ENCODE results near the gene DMKN. TPM values are rescaled to one million over a fixed set of nuclear protein-coding genes. Genes with fewer than 3 reads are reported as not detected.
A peak's percentile ranks its signal among the peaks of the same experiment; 100 is the strongest.

DMKN gene
- total and polyA plus RNA-seq, 9 of the 15 experiments (the other 6 are each of a cell fraction or from before 2014, with no cell fraction given): 0.36 to 0.53 TPM; not detected in 7

DNA sequence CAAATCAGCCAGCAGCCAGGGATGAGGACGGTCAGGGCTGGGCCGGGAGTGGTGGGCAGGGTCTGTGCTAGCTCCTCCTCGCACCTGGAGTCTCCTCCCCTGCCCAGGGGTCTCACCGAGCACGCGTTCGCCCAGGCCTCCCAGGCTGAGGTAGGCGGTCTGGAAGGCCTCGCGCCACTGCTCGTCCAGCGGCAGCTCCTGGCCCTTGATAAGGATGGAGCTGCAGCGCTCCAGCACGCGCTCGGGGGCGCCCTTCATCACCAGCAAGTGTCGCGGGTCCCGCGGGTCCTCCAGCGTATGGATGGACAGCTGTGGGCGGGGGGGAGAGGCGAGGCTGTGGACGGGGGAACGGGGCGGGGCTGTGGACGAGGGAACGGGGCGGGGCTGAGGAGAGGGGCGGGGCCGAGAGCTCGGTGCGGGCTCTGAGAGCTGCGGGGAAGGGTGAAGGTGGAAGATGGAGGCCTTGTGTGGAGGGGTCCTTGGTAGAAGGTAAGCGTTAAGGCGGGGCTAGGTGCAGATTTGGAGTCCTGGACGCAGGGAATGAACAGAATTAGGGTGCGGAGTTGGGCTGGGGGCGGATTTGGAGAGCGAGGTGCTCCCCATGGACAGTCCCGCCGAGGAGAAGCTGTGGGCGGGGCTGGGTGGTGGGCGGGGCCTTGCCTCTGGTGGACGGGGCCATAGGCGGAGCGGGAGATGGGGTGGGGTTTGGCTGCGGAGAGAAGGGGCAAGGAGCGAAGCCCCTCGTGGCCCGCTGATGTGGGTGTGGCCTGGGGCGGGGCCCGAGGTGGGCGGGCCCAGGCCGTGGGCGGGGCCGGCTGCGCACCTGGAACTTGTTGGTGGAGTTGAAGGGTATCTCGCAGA is 44.3 kb upstream of the DMKN start (continued):
- TF ChIP-seq, protein P1, sequence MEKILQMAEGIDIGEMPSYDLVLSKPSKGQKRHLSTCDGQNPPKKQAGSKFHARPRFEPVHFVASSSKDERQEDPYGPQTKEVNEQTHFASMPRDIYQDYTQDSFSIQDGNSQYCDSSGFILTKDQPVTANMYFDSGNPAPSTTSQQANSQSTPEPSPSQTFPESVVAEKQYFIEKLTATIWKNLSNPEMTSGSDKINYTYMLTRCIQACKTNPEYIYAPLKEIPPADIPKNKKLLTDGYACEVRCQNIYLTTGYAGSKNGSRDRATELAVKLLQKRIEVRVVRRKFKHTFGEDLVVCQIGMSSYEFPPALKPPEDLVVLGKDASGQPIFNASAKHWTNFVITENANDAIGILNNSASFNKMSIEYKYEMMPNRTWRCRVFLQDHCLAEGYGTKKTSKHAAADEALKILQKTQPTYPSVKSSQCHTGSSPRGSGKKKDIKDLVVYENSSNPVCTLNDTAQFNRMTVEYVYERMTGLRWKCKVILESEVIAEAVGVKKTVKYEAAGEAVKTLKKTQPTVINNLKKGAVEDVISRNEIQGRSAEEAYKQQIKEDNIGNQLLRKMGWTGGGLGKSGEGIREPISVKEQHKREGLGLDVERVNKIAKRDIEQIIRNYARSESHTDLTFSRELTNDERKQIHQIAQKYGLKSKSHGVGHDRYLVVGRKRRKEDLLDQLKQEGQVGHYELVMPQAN (IDR thresholded peaks at IDR 0.05; ENCODE audit: borderline replicate concordance): peak; percentile 37; the same call in 1 of the 2 replicates
- TF ChIP-seq BHLHE40 (IDR thresholded peaks at IDR 0.05; ENCODE audit: low read length) (peak; percentile 34; the same call in 1 of the 2 replicates), CREM (IDR thresholded peaks at IDR 0.05; ENCODE audit: low read depth) (peak; percentile 18; the same call in 1 of the 2 replicates), KLF13 (tag; IDR thresholded peaks at IDR 0.05; ENCODE audit: borderline replicate concordance, low read depth) (no peak), MAZ (CRISPR knock-in tag; conservative IDR thresholded peaks at IDR 0.05 in 1 of 2, IDR thresholded peaks at IDR 0.05 in 1 of 2) (peak in 1 of 2 experiments; percentile 62; a peak in 2 of 4 replicates), HMGN3 (IDR thresholded peaks at IDR 0.05; ENCODE audit: borderline replicate concordance, extremely low read depth, insufficient read length, low read depth, low read length) (peak; percentile 20)
- TF ChIP-seq, protein P2, sequence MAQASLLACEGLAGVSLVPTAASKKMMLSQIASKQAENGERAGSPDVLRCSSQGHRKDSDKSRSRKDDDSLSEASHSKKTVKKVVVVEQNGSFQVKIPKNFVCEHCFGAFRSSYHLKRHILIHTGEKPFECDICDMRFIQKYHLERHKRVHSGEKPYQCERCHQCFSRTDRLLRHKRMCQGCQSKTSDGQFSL (CRISPR knock-in tag; IDR thresholded peaks at IDR 0.05): peak; percentile 26; the same call in 1 of the 2 replicates
- TF ChIP-seq, protein P2 (tag; IDR thresholded peaks at IDR 0.05): no peak
- TF ChIP-seq, protein P3, sequence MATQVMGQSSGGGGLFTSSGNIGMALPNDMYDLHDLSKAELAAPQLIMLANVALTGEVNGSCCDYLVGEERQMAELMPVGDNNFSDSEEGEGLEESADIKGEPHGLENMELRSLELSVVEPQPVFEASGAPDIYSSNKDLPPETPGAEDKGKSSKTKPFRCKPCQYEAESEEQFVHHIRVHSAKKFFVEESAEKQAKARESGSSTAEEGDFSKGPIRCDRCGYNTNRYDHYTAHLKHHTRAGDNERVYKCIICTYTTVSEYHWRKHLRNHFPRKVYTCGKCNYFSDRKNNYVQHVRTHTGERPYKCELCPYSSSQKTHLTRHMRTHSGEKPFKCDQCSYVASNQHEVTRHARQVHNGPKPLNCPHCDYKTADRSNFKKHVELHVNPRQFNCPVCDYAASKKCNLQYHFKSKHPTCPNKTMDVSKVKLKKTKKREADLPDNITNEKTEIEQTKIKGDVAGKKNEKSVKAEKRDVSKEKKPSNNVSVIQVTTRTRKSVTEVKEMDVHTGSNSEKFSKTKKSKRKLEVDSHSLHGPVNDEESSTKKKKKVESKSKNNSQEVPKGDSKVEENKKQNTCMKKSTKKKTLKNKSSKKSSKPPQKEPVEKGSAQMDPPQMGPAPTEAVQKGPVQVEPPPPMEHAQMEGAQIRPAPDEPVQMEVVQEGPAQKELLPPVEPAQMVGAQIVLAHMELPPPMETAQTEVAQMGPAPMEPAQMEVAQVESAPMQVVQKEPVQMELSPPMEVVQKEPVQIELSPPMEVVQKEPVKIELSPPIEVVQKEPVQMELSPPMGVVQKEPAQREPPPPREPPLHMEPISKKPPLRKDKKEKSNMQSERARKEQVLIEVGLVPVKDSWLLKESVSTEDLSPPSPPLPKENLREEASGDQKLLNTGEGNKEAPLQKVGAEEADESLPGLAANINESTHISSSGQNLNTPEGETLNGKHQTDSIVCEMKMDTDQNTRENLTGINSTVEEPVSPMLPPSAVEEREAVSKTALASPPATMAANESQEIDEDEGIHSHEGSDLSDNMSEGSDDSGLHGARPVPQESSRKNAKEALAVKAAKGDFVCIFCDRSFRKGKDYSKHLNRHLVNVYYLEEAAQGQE (IDR thresholded peaks at IDR 0.05; ENCODE audit: borderline replicate concordance): peak; percentile 13; the same call in 1 of the 2 replicates
- TF ChIP-seq, protein P3 (CRISPR knock-in tag; IDR thresholded peaks at IDR 0.05; ENCODE audit: low read depth): no peak
- TF ChIP-seq, protein P4, sequence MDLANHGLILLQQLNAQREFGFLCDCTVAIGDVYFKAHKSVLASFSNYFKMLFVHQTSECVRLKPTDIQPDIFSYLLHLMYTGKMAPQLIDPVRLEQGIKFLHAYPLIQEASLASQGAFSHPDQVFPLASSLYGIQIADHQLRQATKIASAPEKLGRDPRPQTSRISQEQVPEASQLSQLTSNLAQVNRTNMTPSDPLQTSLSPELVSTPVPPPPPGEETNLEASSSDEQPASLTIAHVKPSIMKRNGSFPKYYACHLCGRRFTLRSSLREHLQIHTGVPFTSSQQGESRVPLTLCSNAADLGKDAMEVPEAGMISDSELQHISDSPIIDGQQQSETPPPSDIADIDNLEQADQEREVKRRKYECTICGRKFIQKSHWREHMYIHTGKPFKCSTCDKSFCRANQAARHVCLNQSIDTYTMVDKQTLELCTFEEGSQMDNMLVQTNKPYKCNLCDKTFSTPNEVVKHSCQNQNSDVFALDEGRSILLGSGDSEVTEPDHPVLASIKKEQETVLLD (IDR thresholded peaks at IDR 0.05): no peak
